Glomerular visceral epithelial cell (primary cell): ENCODE measurements around the gene JPH2.
"Not testable (repeated sequence)": the region's sequence is repeated elsewhere in the genome, so short reads cannot be mapped to it uniquely, and the experiment has no call there.

ENCODE experiments used
- DNase-seq: peaks from one replicate; pipeline ENCODE4 v3.0.0-alpha.2; 2016; ENCODE audit errors: extremely low spot score

JPH2 gene

DNA sequence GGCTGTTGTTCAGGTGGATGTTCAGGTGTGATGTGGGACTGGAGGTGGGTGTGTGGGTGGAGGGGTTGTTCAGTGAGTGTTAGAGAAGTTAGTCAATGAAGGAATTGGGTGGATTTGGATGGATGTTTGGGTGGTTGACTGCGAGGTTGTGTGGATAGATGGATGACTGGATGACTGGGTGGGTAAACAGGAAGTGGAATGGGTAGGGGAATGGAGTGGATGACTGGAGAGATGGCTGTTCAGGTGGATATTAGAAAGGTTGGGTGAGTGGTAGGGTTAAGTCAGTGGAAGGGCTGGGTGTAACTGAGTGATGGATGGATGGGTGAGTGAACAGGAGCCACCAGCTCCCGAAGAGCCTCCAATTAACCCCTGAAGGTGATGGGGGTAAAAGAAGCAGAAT lies 27.9 kb downstream of the JPH2 start:
- no peak for DNase-seq

- no peak for DNase-seq
Measured at GRCh38 chr20:44157061-44157460, 29.9 kb downstream of the JPH2 start.

- no peak for DNase-seq
Measured at GRCh38 chr20:44154521-44155001, 32.4 kb downstream of the JPH2 start.

GRCh38 chr20:44153636-44154043 lies 33.3 kb downstream of the JPH2 start:
- DNase-seq: no peak

DNA sequence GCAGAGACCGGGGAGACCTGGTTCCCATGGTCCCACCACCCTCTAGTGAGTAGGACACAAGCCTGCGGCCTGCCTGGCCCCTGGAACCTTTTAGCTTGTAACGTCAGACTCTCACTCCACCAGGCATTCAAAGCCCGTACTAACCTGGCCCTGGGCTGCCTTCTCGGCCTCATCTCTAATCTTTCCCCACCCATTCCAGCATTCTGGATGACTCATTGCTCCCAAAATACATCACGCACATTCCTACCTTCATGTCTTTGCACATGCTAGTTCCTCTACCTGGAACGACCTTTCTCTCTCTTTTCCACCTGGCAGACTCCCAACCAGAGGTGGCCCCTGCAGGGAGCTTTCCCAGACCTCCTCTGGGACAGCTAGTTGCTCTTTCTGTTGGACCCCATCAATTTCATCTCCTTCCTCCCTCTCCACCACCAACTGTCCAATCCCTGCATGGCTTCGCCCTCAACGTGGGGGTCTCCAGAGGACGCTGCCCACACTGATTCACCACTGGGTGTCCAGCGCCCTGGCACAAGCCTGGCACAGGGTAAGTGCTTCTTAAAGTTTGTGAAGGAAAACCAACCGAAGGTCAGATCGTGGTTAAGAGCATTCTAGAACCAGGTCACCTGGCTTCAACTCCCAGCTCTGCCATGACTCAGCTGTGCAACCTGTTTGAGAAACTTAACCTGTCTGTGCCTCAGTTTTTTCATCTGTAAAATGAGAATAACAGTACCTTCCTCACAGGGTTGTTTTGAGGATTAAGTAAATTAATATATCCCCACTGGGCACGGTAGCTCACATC lies 35.2 kb downstream of the JPH2 start:
- DNase-seq: no peak

- DNase-seq: no peak
Measured at GRCh38 chr20:44146272-44146671, 40.7 kb downstream of the JPH2 start.

DNA sequence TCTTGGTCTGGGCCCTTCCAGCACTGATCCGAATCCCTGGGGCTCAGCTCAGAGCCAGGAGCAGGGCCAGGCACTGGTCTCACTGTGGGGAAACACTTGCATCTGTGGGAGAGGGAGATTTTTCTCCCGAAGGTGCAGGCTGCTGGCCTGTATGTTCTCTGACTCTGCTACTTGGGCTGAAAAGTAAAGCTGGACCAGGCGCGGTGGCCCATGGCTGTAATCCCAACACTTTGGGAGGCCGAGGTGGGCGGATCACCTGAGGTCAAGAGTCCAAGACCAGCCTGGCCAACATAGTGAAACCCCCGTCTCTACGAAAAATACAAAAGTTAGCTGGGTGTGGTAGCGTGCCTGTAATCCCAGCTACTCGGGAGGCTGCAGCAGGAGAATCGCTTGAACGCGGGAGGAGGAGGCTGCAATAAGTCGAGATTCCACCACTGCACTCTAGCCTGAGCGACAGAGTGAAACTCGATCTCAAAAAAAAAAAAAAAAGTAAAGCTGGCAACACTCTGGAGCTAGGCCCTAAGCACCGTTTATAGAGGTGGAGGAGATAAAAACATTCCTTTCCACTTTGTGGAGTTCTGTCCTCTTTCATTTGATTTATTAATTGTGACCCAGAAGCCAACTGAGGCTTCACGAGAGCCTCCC lies 41.7 kb downstream of the JPH2 start:
- DNase-seq: no peak

DNA sequence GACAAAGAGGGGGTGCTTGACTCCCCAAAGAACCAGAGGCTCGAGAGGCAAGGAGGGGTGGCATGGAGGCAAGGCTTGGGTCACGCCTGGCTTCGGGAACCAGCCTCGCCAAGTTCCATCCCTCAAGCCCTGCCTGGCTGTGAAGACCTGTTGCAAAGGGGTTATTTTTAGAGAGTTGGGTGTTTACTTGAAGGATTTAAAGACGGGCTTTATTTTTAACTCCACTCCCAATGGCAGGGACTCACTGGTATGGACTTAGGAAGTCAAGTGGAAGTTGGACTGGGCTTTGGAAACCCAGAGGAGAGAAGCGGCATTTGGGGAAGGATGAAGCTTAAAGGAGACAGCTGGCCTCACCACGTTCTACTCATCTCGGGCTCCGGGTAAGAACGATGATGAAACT lies 43.1 kb downstream of the JPH2 start:
- no peak for DNase-seq

GRCh38 chr20:44142413-44142812 lies 44.6 kb downstream of the JPH2 start:
- peak; percentile 48 for DNase-seq

- DNase-seq: no peak
Measured at GRCh38 chr20:44141873-44142272, 45.1 kb downstream of the JPH2 start.

DNA sequence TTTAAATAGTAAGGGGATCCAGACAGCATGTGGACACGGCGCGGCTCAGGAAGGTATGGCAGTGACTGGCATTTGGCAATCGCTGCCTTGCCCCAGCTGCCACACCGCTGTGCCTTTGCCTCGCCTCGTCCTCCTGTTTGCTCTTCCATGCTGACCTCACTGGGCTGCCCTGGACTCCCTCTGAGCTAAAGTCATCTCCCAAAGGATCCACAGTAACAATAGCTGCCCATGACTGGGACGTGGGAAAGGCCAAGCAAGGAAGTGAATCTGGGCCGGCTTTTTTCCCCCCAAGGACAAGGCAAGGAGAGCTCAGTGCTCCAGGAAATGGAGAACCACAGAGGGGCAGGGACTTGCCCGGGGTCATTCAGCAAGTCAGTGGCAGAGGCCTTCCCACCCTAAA lies 48.1 kb downstream of the JPH2 start:
- DNase-seq: no peak

GRCh38 chr20:44137266-44137801 lies 49.7 kb downstream of the JPH2 start:
- DNase-seq: peak; percentile 37

- no peak for DNase-seq
Measured at GRCh38 chr20:44136579-44137265, 50.3 kb downstream of the JPH2 start.

DNA sequence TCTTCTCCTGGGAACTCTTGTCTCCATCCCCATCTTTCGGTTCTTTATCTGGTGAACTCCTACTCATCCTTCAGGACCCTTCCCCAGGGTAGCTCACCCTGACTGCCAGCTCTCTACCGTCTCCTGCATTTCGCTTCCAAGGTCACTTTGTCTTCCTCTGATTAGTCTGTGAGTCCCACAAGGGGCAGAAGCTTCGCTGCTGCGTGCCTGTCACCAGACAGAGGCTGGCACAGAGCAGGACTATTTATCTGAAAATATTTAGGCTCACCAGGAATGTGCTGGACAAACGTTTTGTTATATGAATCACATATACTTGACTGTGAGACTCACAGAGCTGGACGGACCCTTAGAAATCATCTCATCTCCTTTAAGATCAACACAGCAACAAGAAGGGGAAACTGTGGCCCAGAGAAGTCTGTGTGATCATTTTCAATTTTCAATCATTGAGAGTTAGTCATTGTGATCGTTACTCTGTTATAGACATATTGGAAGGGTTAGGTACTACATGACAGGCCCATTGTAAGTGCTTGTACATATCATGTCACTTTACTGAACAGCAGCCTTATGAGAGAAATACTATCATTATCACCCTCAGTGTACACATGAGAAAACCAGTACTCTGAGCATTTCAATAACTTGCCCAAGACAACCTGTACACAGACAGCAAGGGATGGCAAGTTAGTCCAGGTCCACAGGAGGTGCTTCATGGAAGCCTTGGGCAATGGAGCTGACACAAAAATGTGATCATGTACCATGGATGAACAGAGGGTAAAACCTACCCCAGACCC lies 51.4 kb downstream of the JPH2 start:
- DNase-seq: no peak

DNA sequence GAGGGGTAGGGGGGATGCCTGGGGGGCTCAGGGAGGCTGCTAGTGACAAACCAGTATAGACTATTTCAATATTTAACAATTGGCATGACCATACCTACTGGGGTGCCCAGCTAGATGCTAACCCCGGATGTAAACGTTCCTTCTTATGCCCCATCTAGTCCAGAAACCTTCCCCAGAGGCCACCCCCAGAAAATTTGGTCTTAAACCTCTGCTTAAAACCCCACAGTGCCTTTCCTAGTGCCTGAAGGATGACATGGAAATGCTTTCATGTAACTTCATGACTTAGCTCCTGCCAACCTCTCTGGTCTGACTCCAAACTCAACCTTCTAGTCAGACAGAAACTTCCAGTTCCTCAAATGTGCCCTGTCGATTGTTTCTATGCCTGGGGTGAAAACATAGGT lies 52.0 kb downstream of the JPH2 start:
- no peak for DNase-seq

- no peak for DNase-seq
Measured at GRCh38 chr20:44133424-44133823, 53.6 kb downstream of the JPH2 start.

DNA sequence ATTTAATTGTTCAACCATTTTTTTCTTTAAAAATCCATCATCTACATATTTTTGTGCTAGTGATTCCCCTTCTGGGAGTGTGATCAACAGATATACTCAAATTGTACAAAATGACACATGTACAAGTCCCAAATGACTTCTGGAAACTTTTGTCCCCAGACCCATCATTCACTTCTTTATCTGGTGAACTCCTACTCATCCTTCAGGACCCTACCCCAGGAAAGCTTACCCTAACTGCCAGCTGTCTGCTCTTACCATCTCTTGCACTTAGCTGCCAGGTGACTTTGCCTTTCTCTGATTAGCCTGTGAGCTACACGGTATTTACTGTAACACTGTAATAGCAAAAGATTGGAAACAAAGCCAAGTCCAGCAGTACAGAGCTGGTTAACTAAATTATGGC lies 55.3 kb downstream of the JPH2 start:
- DNase-seq: no peak

DNA sequence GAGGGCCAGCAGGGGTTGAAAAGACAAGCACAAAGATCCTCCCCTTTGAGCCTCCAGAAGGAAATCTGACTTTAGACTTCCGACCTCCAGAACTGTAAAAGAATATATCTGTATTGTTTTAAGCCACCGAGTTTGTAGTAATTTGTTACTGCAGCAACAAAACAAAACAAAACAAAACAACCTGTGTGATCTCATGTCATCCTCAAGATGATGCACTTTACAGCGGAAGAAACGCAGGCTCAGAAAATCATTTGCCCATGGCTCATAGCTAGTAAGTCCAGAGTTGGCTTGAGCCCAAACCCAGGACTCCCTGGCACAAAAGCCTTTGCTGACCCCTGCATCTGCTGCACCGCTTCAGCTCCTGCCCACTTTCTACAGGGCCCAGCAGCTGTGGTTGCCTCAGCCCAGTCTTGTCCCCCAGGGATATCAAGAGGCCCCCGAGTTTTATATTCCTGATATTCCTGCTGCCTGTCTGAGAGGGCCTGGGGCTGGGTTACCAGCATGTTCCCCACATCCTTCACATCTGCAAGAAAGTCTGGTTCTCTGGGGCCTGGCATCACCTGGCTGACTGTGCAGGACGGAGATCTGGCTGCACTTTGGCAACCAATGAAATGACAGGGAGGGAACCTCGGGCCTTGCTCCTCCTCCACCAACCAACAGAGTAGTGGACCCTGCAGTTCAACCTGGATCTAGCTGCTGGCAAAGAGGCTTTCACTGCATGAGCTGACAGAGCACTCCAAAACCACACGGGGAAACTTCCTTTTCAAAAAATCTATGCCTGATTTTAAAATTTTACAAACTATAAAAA lies 56.9 kb downstream of the JPH2 start:
- no peak for DNase-seq

- not testable (repeated sequence) for DNase-seq
Measured at GRCh38 chr20:44129300-44129699, 57.7 kb downstream of the JPH2 start.

GRCh38 chr20:44126445-44126844 lies 60.5 kb downstream of the JPH2 start:
- DNase-seq: no peak
